ENCODE data around the gene SYCP3. TPM values are rescaled to one million over a fixed set of nuclear protein-coding genes. Genes with fewer than 3 reads are reported as not detected.

The SYCP3 gene
- total RNA-seq, 1 donor from 2014 or later, result 0.64 TPM

- no peak for DNase-seq
- Histone ChIP-seq H3K27ac (no peak overlapping the region), H3K9me3 (no peaks in the 10 kb centered on the region), H3K36me3 (peaks cover 79% of the 10 kb centered on the region), H3K4me1 (peaks cover 4% of the 10 kb centered on the region), H3K27me3 (no peaks in the 10 kb centered on the region), H3K4me3 (no peak overlapping the region)
- no peak for ATAC-seq
- intact Hi-C loops (cut with DNase I), result no loop called here
- TF ChIP-seq, protein P1, sequence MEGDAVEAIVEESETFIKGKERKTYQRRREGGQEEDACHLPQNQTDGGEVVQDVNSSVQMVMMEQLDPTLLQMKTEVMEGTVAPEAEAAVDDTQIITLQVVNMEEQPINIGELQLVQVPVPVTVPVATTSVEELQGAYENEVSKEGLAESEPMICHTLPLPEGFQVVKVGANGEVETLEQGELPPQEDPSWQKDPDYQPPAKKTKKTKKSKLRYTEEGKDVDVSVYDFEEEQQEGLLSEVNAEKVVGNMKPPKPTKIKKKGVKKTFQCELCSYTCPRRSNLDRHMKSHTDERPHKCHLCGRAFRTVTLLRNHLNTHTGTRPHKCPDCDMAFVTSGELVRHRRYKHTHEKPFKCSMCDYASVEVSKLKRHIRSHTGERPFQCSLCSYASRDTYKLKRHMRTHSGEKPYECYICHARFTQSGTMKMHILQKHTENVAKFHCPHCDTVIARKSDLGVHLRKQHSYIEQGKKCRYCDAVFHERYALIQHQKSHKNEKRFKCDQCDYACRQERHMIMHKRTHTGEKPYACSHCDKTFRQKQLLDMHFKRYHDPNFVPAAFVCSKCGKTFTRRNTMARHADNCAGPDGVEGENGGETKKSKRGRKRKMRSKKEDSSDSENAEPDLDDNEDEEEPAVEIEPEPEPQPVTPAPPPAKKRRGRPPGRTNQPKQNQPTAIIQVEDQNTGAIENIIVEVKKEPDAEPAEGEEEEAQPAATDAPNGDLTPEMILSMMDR (IDR thresholded peaks at IDR 0.05), result no peak
Measured at GRCh38 chr12:101746661-101747060, 7.4 kb upstream of the SYCP3 start.

- Histone ChIP-seq H3K36me3 (peaks cover 79% of the 10 kb centered on the region), H3K4me3 (no peak overlapping the region), H3K4me1 (peaks cover 4% of the 10 kb centered on the region), H3K27me3 (no peaks in the 10 kb centered on the region), H3K27ac (no peak overlapping the region), H3K9me3 (no peaks in the 10 kb centered on the region)
- ATAC-seq (no peak), DNase-seq (no peak)
- TF ChIP-seq, protein P1 (IDR thresholded peaks at IDR 0.05), result no peak
- intact Hi-C loops (cut with DNase I), result no loop called here
Measured at GRCh38 chr12:101746196-101746595, 6.9 kb upstream of the SYCP3 start.

DNA sequence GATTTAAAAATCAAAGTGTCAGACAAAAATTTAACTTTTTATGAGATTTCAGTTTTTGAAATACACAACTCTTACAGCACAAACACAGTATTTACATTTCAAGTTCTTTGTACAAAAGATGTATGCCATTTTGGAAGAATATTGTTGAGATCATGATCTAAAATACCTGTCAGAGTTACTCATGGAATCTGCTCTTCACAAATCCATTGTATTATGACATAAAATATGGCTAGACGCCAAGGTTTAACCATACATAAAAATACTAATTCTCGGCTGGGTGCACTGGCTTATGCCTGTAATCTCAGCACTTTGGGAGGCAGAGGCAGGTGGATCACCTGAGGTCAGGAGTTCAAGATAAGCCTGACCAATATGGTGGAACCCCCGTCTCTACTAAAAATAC, 6.2 kb upstream of the SYCP3 start:
- DNase-seq, result no peak
- TF ChIP-seq, protein P1 (IDR thresholded peaks at IDR 0.05), result no peak
- H3K9me3 ChIP-seq, result no peaks in the 10 kb centered on the region
- H3K27ac ChIP-seq, result no peak overlapping the region
- peaks cover 4% of the 10 kb centered on the region for H3K4me1 ChIP-seq
- peaks cover 76% of the 10 kb centered on the region for H3K36me3 ChIP-seq
- intact Hi-C loops (cut with DNase I), result no loop called here
- no peaks in the 10 kb centered on the region for H3K27me3 ChIP-seq
- H3K4me3 ChIP-seq, result no peak overlapping the region
- no peak for ATAC-seq

- no peak overlapping the region for H3K4me3 ChIP-seq
- no peaks in the 10 kb centered on the region for H3K9me3 ChIP-seq
- TF ChIP-seq, protein P1 (IDR thresholded peaks at IDR 0.05), result no peak
- H3K36me3 ChIP-seq, result peaks cover 68% of the 10 kb centered on the region
- DNase-seq, result no peak
- H3K4me1 ChIP-seq, result peaks cover 4% of the 10 kb centered on the region
- H3K27me3 ChIP-seq, result no peaks in the 10 kb centered on the region
- peak; percentile 39 for ATAC-seq
- H3K27ac ChIP-seq, result no peak overlapping the region
- intact Hi-C loops (cut with DNase I), result no loop called here
Measured at GRCh38 chr12:101743724-101744472, 4.6 kb upstream of the SYCP3 start.

DNA sequence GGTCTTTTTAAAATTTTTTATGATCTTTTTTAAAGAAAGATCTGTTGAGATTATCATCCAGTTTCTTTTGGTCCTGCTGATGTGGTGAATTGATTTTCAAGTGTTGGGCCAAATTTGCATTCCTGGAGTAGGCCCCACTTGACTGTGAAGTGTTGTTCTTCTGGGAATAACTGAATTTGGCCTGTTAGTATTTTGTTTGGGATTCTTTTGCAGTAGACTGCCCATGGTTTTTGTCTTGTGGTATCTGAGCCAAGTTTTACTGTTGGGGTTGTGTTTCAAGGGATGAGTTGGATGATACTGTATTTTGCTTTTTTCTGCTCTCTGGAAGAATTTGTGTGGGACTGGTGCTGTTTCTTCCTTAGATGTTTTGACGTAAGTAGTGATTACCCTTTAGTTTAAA, 4.0 kb upstream of the SYCP3 start:
- ATAC-seq (no peak), DNase-seq (no peak)
- TF ChIP-seq, protein P1 (IDR thresholded peaks at IDR 0.05), result no peak
- no peak overlapping the region for H3K27ac ChIP-seq
- H3K36me3 ChIP-seq, result peaks cover 62% of the 10 kb centered on the region
- H3K27me3 ChIP-seq, result no peaks in the 10 kb centered on the region
- no peak overlapping the region for H3K4me3 ChIP-seq
- intact Hi-C loops (cut with DNase I), result no loop called here
- peaks cover 4% of the 10 kb centered on the region for H3K4me1 ChIP-seq
- no peaks in the 10 kb centered on the region for H3K9me3 ChIP-seq
